A172 (cell line): Measurements from ENCODE around the gene ZYX. TPM values are rescaled to one million over a fixed set of nuclear protein-coding genes. Genes with fewer than 3 reads are reported as not detected.

Experiments used
- DNase-seq: peaks from one replicate; pipeline ENCODE4 v3.0.0-alpha.2; 2015; ENCODE audit warnings: low spot score
- total RNA-seq: library from RNA; depleted of rRNA; stranded (reverse); fragments of >200 nt; shearing (Covaris generic); gene quantifications from 2 replicates; pipeline ENCODE4 v1.2.3, GENCODE V29; 2014

Gene ZYX
- total RNA-seq, 1 experiment from 2014 or later, result 57.0 TPM

DNA sequence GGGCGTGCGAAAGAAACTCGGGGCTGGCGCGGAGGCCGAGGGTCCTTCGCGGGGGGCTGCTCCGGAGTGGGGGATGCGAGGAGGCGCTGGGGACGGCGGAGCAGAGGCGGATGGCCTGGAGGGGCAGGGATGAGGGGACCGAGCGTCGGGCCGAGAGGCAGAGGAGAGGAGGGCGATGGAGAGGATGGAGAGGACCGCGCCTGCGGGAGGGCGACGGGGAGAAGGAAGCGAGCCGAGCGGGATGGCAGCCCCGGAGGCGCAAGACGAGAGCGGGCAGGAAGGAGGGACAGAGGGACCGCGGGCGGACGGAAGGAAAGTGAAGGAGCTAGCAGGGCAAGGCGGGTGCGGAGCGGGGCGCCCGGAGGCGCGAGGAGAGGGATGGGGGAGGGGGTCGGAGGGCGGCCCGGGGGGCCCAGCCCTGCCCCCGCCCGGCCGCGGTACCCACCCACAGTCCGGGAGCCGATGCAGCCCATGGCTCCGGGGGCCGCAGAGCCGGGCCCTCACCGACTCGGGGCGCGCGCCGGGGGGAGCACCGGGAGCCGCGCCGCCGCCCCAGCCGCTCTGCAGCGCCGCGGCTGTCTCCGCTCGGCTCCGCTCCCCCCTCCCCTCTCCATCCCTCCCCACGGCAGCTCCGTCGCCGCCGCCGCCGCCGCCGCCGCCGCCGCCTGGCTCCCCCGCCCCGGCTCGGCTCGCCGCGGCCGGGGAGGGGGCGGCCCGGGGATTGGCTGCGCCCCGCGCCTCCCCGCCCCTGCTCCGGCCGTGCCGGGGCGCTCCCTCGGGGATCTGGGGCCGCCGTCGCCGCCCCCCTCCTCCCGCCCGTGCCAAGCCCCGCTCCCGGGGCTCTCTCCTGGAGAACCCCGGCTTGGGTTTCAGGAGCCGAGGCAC, 18.8 kb upstream of the ZYX start, which contains the start of gene FAM131B:
Gene FAM131B (minus strand): TSS at position 583 of the 885 bp plus-strand sequence. CDS start 110 bp downstream, at position 473.
- DNase-seq, result no peak

DNA sequence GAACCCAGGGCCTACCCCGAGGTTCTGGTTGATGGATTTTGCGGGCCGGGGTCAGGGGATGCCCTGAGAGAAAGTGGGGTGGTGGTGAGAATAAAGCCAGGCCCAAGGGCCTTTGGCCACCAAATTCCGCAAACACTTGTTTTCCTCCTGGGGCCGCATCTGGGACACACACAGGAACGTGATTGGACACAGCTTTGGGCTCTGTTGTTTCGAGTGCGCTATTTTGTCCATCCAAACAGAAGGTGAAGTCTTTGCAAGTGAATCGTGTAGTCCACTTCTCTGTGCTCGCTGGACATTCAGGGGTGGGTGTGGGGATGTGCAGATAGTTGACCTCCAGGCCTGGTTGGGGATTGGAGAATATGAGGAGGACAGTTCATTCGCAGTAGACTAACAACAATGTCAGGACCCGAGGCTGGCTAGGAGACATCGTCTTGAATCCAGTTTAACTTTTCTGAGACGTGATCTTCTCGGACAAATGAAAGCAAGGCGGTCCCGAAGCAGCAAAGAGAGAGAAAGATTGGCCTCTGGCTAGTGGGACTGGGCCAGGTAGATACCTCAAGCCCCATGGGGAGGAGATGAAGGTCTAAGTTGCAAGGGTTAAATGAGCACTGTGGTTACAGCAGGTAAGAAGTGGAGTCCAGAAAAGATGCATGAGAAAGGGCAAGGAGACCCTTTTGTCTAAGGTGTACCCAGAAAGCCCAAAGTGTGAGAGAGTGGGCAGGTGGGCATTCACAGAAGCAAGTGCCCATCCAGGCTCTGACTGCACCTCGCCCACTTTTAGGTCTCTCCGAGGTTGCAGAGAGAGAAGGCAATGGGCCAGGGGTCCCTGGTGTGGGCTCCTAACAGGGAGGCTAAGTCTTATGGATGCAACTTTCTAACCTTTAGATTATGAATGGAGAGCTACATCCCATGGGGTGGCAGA, 17.9 kb upstream of the ZYX start:
- DNase-seq, result no peak

DNA sequence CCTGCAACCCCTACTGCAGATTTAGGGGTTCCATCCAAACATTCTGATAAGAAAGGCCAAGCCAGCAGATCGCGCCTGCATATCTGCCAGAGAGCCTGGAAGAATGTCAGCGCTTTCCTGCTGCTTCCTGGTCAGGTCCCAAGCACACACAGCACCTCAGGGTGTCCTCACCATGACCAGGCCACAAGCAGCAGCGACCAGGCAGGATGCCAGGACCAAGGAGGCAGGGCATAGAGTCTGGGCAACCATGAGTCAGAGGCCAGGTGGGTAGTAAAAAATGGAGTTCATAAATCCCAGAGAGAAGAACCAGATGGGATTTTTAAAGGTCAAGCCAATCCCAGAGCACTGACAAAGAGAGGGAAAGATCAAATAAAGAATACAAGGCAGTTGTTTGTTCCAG, 13.2 kb upstream of the ZYX start:
- DNase-seq, result peak; percentile 94

DNA sequence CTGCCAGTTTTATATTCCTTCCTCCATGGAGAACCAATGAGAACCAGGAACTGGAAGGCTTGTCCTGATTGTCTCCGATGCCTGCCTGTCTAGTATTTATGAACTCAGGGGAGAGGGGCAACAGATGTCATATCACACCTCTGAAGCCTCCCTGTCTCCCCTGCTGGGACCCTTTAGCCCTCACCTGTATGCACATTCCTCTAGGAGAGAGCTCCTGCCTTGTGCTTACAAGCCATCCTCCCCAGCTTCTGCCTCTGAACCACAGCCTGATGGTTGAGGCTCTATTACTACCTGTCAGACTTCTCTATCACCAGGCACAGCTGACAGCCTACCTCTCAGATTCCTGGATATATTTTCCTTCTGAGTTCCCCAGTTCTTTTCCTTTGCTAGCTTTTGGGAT, 12.8 kb upstream of the ZYX start:
- DNase-seq, result no peak

DNA sequence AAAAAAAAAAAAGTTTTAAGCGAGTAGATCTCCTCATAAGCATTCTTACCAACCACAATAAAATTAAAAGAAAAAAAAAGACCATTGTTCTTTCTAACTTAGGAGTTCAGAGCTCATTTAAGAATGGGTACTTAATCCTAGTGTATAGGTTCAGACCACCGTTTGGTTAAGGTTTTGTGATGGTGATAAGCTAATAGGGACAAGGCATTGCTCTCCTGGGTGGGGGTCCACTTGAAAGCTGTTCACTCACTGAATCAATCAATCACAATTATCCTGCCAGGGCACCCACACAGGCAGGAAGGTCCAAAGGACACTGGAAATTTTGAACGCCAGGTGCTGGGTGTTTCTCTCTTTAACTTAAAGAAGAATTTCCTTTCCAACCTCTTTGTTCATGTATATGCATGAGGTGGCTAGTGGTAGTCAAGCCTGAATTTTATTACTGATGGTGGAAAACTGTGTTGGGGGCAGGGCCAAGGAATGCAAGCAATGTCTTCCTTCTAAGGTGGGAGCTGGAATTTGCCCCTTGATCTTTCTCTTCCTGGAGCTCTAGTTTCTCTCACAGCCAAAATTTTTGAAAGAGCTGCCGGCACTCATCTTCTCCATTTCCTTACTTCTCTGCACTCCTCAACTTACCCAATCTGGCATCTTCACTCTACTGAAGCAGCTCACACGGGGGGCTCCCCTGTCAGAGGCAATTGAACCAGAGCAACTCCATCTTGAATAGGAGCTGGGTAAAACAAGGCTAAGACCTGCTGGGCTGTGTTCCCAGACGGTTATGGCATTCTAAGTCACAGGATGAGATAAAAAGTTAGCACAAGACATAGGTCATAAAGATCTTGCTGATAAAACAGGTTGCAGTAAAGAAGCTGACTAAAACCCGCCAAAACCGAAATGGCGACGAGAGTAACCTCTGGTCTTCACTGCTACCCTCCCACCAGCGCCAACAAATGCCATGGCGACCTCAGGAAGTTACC, 11.2 kb upstream of the ZYX start:
- no peak for DNase-seq

DNA sequence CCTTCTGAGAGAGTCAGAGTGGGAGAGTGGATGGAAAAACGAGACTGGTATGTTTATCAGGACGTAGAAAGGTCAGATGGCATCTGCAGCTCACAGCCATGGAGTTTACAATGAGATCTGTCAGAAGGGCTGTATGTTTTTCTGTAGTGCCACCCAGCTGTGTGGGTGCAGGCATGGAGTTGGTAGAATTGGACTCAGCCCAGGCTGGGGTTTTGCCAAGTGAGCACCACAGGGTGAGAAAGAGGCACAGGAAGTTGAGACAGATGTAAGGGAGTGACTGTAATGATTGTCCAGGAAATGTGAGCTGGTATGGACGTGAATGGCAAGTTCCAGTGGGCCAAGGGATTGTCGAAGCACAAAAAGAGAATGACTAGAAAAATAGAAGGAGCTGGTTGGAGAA, 9.1 kb upstream of the ZYX start:
- peak; percentile 81 for DNase-seq

DNA sequence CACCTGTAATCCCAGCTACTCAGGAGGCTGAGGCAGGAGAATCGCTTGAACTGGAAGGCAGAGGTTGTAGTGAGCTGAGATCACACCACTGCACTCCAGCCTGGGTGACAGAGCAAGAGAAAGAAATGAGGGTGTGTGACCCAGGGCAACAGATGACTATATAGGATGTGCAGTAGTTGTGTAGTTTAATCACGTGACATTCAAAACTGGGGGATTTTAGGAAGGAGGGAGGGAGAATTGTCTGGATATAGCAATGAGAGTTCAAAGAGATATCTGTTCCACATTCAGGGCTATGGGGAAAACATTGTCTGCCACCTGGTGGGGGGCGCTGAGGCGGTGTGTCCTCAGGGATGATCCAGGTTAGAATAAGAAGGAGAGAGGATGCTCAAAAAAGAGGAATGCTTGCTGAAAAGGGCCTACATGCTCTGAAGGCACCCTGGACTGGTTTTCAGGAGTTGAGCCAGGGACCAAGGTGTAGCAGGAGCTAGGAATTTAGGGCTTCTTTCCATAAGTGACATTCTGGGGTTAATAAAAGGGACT, 7.8 kb upstream of the ZYX start:
- no peak for DNase-seq

DNA sequence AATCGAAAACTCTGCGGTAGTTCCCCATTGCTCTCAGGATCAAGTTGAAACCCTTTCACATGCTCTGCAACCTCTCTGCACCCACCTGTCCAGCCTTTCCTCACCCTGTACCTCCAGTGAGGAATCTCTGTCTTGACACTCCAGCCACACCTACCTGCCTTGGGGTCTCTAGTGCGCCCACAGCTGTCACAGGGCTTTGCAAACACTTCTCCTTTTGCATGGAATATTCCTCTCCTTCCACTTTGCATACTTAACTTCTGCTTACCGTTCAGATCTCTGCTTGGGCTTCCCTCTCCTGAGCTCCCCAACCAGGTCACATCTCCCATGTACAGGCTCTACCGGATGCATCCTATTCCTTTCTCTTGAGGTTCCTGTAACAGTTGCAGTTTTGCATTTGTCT, 6.6 kb upstream of the ZYX start:
- DNase-seq, result no peak

DNA sequence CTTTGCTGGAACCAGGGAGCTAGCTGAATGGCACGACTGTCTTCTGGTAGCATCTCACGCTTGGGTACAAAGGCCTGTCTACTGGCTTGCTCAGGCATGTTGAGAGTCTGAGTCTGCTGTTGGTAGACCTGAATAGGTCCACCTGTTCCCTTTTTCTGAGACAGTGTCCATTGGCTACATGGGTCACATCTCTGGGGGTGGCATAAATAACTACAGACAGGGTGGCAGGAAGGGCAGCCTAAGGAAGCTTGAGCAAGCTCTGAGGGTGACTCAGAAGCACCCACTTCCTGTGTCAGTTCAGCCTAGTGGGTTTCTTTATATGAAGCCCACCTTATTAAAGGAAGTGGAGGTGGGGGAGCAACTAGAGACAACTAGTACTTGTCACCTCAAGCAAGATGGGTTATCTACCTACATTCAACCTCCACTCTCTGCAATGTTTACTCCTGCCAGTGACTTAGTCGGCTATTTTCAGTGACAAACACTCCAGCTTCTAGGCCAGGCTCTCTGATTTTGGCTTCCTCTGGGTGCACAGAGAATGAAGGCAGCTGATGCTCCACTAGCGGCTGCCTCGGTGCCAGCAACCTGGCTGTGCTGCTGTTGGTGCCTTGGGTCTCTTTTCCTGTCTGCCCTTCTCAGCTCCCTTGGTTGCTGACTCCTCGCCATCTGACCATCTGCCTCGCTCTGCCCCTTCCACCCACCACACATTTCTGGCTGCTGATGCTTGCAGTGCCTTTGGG, 5.7 kb upstream of the ZYX start:
- DNase-seq, result peak; percentile 72

DNA sequence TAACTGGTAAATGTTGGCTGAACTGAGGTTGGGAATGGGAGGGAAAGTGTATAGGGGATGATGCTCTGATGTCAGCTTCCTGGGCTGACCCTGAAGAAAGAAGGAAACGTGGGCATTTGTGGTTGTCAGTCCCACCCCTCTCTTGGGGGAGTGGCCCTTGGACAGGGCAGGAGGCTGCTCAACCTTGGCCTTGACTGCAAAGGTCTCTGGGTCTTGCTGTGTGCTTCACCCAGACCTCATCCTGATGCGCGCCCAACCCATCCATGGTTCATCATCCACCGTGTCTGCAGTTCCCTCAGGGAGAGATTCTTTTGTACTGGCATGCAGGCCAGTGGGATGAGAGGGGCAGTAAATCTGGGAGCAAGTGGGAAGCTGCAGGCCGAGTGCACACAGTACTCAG, 4.7 kb upstream of the ZYX start:
- no peak for DNase-seq

DNA sequence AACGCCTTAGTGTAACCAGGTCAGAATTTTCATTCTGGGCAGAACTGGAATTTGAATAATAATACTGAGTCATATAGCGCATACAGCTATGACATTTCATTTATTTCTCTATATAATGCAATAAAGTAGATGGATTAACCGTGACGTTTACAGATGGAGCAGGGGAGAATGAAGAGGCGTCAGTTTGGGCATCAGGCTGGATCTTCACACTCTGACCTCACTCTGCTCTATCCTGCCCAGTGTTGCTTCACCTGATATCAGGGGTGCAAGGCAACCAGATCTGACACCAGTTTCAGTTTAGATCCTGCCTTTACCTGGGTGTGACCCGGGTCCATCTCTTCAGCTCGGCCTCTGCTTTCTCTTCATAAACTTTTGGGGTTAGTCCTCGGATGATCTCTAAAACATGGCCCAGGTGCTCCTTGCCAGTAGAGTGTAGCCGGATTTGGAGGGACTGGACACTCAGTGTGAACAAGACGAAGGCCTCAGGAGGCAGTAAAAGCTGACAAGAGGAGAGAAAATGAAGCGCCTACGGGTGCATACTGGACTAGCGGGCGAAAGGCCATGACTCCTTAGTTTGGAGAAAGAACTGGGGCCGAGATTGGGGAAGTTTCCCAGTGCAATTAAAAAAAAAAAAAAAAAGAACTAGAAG, 1.4 kb upstream of the ZYX start:
- no peak for DNase-seq

DNA sequence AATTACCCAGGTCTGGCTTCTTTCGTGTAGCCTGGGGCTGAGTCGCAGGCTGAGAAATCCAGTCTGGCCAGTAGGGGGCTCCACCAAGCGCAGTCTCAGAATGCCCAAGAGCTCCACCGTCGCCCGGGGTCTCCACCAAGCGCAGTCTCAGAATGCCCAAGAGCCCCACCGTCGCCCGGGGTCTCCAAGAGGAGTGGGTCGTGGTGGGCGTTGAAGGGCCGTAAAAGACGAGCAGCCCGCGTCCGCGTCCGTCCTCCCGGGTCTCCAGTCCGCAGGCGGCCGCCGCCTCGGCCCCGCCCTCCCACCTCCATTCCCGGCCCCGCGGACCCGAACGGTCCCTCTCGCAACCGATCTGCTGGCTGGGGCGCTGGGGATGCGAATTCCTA, 892 bp upstream of the ZYX start:
- peak; percentile 72 for DNase-seq

DNA sequence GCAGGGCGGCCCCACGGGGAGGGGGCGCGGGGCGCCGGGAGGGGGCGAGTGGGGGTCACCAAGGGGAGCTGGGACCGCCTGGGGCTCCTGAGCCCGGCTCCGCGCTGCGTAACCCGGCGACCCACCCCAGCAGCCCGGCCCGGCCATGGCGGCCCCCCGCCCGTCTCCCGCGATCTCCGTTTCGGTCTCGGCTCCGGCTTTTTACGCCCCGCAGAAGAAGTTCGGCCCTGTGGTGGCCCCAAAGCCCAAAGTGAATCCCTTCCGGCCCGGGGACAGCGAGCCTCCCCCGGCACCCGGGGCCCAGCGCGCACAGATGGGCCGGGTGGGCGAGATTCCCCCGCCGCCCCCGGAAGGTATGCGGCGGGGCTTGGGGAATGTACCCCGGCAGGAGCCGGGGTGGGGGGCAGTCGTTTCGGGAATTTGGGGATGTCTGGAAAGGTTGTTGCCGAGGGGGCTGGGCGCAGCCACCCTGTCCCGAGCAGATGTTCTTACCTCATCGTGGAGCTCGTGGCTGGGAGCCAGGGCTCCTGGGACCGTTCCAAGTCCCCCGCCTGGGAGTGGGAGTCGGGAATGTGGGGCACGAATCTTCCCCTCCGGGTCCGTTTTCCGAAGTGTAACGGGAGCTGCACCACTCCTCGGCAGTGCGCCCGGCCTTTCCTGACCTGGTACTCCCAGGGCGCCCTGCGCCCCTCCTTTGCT, 431 bp downstream of the ZYX start:
- peak; percentile 58 for DNase-seq

DNA sequence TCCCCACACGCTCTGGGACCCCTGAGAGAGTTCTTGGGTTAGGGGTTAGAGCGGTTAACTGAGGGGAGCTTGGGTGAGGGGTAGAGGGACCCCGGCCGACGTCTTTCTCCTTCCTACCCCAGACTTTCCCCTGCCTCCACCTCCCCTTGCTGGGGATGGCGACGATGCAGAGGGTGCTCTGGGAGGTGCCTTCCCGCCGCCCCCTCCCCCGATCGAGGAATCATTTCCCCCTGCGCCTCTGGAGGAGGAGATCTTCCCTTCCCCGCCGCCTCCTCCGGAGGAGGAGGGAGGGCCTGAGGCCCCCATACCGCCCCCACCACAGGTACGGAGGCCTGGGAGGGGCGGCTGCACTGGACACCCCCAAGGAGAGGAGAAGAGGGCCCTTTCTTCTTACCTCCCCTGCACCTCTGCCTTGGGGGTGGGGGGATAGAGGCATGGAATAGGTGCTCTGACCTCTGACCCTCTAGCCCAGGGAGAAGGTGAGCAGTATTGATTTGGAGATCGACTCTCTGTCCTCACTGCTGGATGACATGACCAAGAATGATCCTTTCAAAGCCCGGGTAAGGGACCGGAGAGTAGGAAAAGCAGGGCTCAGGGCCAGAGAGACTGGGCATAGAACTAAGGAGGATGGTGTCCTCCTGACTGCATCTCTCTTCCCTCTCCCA, 1.1 kb downstream of the ZYX start:
- no peak for DNase-seq

DNA sequence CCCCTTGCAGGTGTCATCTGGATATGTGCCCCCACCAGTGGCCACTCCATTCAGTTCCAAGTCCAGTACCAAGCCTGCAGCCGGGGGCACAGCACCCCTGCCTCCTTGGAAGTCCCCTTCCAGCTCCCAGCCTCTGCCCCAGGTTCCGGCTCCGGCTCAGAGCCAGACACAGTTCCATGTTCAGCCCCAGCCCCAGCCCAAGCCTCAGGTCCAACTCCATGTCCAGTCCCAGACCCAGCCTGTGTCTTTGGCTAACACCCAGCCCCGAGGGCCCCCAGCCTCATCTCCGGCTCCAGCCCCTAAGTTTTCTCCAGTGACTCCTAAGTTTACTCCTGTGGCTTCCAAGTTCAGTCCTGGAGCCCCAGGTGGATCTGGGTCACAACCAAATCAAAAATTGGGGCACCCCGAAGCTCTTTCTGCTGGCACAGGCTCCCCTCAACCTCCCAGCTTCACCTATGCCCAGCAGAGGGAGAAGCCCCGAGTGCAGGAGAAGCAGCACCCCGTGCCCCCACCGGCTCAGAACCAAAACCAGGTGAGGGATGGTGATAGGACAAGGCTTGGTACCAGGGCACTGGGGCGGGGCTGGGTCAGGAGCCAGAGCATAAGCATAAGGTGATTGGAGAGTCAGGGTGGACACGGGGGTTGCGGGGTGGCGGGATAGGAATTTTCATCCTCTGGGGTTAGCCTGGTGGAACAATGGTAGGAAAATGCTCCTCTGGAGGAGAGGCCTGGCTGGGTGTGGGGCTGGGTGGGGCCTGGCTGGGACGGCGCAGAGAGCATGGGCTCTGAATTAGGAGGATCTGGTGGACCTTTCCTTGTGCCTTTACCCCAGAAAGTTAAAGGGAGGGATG, 1.9 kb downstream of the ZYX start:
- no peak for DNase-seq

DNA sequence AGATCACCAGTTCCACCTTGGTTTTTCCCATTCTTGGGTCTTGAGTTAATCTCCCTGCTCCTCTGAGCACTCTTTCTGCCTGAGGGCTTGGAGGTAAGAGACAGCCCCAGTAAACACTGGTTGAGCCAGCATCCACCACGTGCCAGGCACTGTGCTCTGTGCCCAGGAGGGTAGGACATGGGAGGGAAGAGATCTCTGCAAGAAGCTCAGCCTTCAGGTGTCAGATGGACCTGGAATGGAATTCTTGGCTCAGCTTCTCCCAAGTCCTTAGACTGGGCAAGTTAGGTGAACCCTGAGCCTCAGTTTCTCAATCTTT, 2.5 kb downstream of the ZYX start:
- no peak for DNase-seq

DNA sequence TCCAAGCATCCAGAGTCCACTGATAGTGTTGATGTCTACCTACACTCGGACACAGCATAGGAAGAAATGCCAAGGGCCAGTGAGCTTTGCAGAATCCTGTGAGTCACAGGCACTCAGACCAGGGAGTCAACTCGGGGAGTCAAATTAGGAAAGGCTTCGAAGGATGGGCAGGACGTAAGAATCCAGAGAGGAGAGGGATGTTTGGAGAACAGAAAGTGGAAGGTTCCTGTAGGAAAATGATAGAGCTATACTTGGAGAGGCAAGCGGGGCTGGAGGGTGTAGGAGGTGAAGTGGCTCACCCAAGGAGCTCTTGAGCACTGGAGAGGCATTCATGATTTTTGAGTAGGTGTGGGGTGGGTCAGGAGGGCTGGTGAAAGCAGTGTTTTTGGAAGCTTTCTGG, 3.0 kb downstream of the ZYX start:
- no peak for DNase-seq
